ENCODE measurements around the gene P2RY14.

Gene P2RY14

GRCh38 chr3:151216641-151217607 is 61.4 kb downstream of the P2RY14 start:
- no peak for DNase-seq (ENCODE audit: low read depth)

- DNase-seq (ENCODE audit: low read depth) = no peak
These were observed 63.9 kb downstream of the P2RY14 start for GRCh38 chr3:151214459-151214858.

GRCh38 chr3:151213881-151214280 is 64.5 kb downstream of the P2RY14 start:
- DNase-seq (ENCODE audit: low read depth) = no peak

GRCh38 chr3:151213151-151213550 is 65.2 kb downstream of the P2RY14 start:
- DNase-seq (ENCODE audit: low read depth) = no peak

- DNase-seq (ENCODE audit: low read depth) = no peak
These were observed 67.5 kb downstream of the P2RY14 start for GRCh38 chr3:151210676-151211381.

- DNase-seq (ENCODE audit: low read depth) = no peak
These were observed 68.7 kb downstream of the P2RY14 start for GRCh38 chr3:151209654-151210053.

GRCh38 chr3:151206201-151206600 is 72.1 kb downstream of the P2RY14 start:
- DNase-seq (ENCODE audit: low read depth) = no peak

GRCh38 chr3:151205482-151205881 is 72.9 kb downstream of the P2RY14 start:
- DNase-seq (ENCODE audit: low read depth) = no peak

- no peak for DNase-seq (ENCODE audit: low read depth)
These were observed 73.6 kb downstream of the P2RY14 start for GRCh38 chr3:151204530-151205402.

GRCh38 chr3:151203051-151203420 is 75.3 kb downstream of the P2RY14 start, which contains the start of gene GPR171:
Gene GPR171, minus strand, starts transcription at chr3:151203216. Its CDS starts 3,830 bp downstream, at chr3:151199386.
- DNase-seq (ENCODE audit: low read depth) = peak; percentile 56

- DNase-seq (ENCODE audit: low read depth) = no peak
These were observed 77.2 kb downstream of the P2RY14 start for GRCh38 chr3:151201051-151201730.

GRCh38 chr3:151200586-151200985 is 77.8 kb downstream of the P2RY14 start:
- DNase-seq (ENCODE audit: low read depth) = no peak

- no peak for DNase-seq (ENCODE audit: low read depth)
These were observed 78.5 kb downstream of the P2RY14 start for GRCh38 chr3:151199554-151200438.

- no peak for DNase-seq (ENCODE audit: low read depth)
These were observed 79.5 kb downstream of the P2RY14 start for GRCh38 chr3:151198849-151199248.

GRCh38 chr3:151197981-151198767 is 80.2 kb downstream of the P2RY14 start:
- DNase-seq (ENCODE audit: low read depth) = no peak

- DNase-seq (ENCODE audit: low read depth) = no peak
These were observed 81.1 kb downstream of the P2RY14 start for GRCh38 chr3:151197228-151197627.

- no peak for DNase-seq (ENCODE audit: low read depth)
These were observed 81.9 kb downstream of the P2RY14 start for GRCh38 chr3:151196434-151196833.

GRCh38 chr3:151195826-151196225 is 82.5 kb downstream of the P2RY14 start:
- DNase-seq (ENCODE audit: low read depth) = no peak

GRCh38 chr3:151192545-151192944 is 85.8 kb downstream of the P2RY14 start:
- no peak for DNase-seq (ENCODE audit: low read depth)

- DNase-seq (ENCODE audit: low read depth) = no peak
These were observed 87.2 kb downstream of the P2RY14 start for GRCh38 chr3:151191095-151191494.

Data from activated gamma-delta T cell treated with anti-CD3 and anti-CD28 coated beads, Interleukin-2, amount 50 U/mL, for 16 hours (primary cell).